Body of pancreas (tissue), 4 donors: ENCODE data around the gene ADIG. TPM values are rescaled to one million over a fixed set of nuclear protein-coding genes. Genes with fewer than 3 reads are reported as not detected.

ENCODE experiments used
- ATAC-seq: fragments of 150-250 bp; one replicate; pipeline ENCODE4 v1.9.1; 2016
- DNase-seq, 4 donors: peaks; one replicate each; pipeline ENCODE4 v3.0.0-alpha.2; 2019
- H3K27ac ChIP-seq, 4 donors: fragments of 200-600 bp; sonication (generic); 1 replicate in 3 of 4; 2 replicates in 1 of 4; pipeline versions ENCODE4 v1.5.1 to v1.6.1; 2016 to 2019; ENCODE audit warnings: mild to moderate bottlenecking in 1 of 4, mixed read lengths in 1 of 4, moderate library complexity in 1 of 4
- H3K27me3 ChIP-seq, 2 donors: fragments of 200-600 bp; sonication (generic); one replicate each; pipeline ENCODE4 v1.6.0; 2016; ENCODE audit warnings: mild to moderate bottlenecking in 1 of 2
- H3K36me3 ChIP-seq, 2 donors: fragments of 200-600 bp; sonication (generic); replicated peaks in 1 of 2; 2 replicates each; pipeline ENCODE4 v1.5.1; 2016; ENCODE audit warnings: low read depth in 2 of 2; ENCODE audit not compliant: insufficient read depth in 1 of 2
- H3K4me1 ChIP-seq: fragments of 200-600 bp; sonication (generic); one replicate; pipeline ENCODE4 v1.6.0; 2016
- H3K4me3 ChIP-seq, 2 donors: fragments of 200-600 bp; sonication (generic); 1 replicate in 1 of 2; 2 replicates in 1 of 2; pipeline ENCODE4 v1.5.1; 2016 to 2019
- H3K9me3 ChIP-seq, 3 donors: fragments of 200-600 bp; sonication (generic); 1 replicate in 2 of 3; 2 replicates in 1 of 3; pipeline ENCODE4 v1.5.1; 2016
- POLR2A ChIP-seq, 3 donors: fragments of 450-650 bp; IDR thresholded peaks; one replicate each; pipeline ENCODE4 v1.6.1; 2016; ENCODE audit warnings: antibody characterized with exemption in 3 of 3, mild to moderate bottlenecking in 2 of 3
- WGBS, 2 donors: methylation state at CpG; one replicate each; pipeline ENCODE4 v1.1.5; 2017; 5-methylcytosine and 5-hydroxymethylcytosine counted together
- intact Hi-C: fragments of 100-400 bp; cut with DNase I; formaldehyde crosslinking; loops from one replicate; pipeline ENCODE4 v1.15.1; 2023
- total RNA-seq, 2 donors: library from RNA; depleted of rRNA; stranded (reverse); fragments of >200 nt; gene quantifications; one replicate each; pipeline ENCODE4 v1.1.0, GENCODE V29; 2016
- TF ChIP-seq, protein P1 (sequence below), 7 experiments: fragments of 450-650 bp in 4 of 7; fragments of 200-600 bp in 3 of 7; sonication (generic) in 3 of 7; IDR thresholded peaks; one replicate each; pipeline ENCODE4 v1.5.1; 2016 to 2019; ENCODE audit warnings: antibody characterized with exemption in 7 of 7

ADIG gene
- total RNA-seq, 2 donors from 2014 or later, result not detected

DNA sequence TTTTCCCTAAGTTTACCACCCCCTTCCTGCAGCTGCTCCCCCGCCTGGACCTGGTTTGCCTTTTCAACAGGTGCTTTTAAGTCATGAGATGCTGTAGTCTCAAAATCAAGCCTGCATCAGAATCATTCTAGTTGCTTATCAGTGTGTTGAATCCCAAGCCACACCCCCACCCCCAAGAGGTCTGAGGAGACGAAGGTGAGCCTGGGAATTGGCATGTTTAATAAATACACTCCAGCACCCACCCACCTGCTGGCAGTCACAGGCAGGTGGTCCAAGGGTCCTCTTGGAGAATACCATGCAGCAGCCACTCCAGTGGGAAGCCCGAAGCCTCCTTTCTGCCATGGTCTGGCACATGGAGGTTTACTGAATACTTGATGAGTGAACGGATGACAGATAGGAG, 1.1 kb upstream of the ADIG start:
- H3K27ac ChIP-seq, result no peak overlapping the region
- no peaks in the 10 kb centered on the region for H3K27me3 ChIP-seq
- ATAC-seq (no peak), DNase-seq (no peak)
- no peaks in the 10 kb centered on the region for H3K9me3 ChIP-seq
- H3K4me1 ChIP-seq, result no peaks in the 10 kb centered on the region
- 64 to 73% methylated on average over 4 of the region's 4 CpGs for WGBS, 2 donors
- peaks cover 0 to under 1% of the 10 kb centered on the region in 2 donors for H3K36me3 ChIP-seq
- H3K4me3 ChIP-seq, result no peak overlapping the region
- intact Hi-C loops, result no loop called here
- TF ChIP-seq, protein P1, sequence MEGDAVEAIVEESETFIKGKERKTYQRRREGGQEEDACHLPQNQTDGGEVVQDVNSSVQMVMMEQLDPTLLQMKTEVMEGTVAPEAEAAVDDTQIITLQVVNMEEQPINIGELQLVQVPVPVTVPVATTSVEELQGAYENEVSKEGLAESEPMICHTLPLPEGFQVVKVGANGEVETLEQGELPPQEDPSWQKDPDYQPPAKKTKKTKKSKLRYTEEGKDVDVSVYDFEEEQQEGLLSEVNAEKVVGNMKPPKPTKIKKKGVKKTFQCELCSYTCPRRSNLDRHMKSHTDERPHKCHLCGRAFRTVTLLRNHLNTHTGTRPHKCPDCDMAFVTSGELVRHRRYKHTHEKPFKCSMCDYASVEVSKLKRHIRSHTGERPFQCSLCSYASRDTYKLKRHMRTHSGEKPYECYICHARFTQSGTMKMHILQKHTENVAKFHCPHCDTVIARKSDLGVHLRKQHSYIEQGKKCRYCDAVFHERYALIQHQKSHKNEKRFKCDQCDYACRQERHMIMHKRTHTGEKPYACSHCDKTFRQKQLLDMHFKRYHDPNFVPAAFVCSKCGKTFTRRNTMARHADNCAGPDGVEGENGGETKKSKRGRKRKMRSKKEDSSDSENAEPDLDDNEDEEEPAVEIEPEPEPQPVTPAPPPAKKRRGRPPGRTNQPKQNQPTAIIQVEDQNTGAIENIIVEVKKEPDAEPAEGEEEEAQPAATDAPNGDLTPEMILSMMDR (IDR thresholded peaks at IDR 0.05), result no peak
- no peak for TF ChIP-seq POLR2A (IDR thresholded peaks at IDR 0.05)

GRCh38 chr20:38581830-38582358, 897 bp downstream of the ADIG start:
- Histone ChIP-seq H3K4me1 (no peaks in the 10 kb centered on the region), H3K4me3 (no peak overlapping the region), H3K36me3 (no peaks in the 10 kb centered on the region), H3K27me3 (no peaks in the 10 kb centered on the region), H3K27ac (no peak overlapping the region), H3K9me3 (no peaks in the 10 kb centered on the region)
- intact Hi-C loops, result no loop called here
- DNase-seq, result no peak
- ATAC-seq, result no peak
- WGBS, 2 donors, result 49 to 60% methylated on average over 3 to 4 of the region's 4 CpGs
- no peak for TF ChIP-seq POLR2A (IDR thresholded peaks at IDR 0.05)
- TF ChIP-seq, protein P1 (IDR thresholded peaks at IDR 0.05), result no peak

DNA sequence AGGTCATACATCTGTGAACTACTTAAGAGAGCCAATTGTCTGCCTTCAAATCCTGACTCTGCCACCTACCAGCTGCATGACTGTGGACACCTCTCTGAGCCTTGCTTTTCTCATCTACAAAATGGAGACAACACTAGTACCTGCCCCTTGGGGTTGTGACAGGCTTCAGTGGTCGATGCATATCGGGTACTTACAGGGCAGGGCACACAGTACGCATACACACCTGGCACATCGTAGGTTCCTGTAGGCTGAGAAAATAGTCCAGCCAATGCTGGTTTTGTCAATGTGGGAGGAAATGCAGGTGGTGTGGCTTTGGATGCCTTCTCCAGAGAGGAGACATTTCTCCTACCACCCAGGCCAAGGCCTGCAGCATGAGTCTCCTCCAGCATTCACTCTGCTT, 2.3 kb downstream of the ADIG start:
- no peak overlapping the region for H3K27ac ChIP-seq
- no peaks in the 10 kb centered on the region for H3K27me3 ChIP-seq
- ATAC-seq (no peak), DNase-seq (no peak)
- H3K4me1 ChIP-seq, result no peaks in the 10 kb centered on the region
- no peaks in the 10 kb centered on the region for H3K9me3 ChIP-seq
- H3K4me3 ChIP-seq, result no peak overlapping the region
- no peak for TF ChIP-seq POLR2A (IDR thresholded peaks at IDR 0.05)
- TF ChIP-seq, protein P1 (IDR thresholded peaks at IDR 0.05), result no peak
- WGBS, 2 donors, result 48 to 65% methylated on average over 4 of the region's 4 CpGs
- intact Hi-C loops, result no loop called here
- H3K36me3 ChIP-seq, result no peaks in the 10 kb centered on the region

- H3K27ac ChIP-seq, result no peak overlapping the region
- no peaks in the 10 kb centered on the region for H3K4me1 ChIP-seq
- intact Hi-C loops, result no loop called here
- ATAC-seq (no peak), DNase-seq (no peak)
- whole genome bisulfite sequencing, 2 donors, result 51 to 52% methylated on average over 7 of the region's 7 CpGs
- no peak overlapping the region for H3K4me3 ChIP-seq
- H3K36me3 ChIP-seq, result no peaks in the 10 kb centered on the region
- no peaks in the 10 kb centered on the region for H3K27me3 ChIP-seq
- TF ChIP-seq, protein P1 (IDR thresholded peaks at IDR 0.05), result no peak
- no peak for TF ChIP-seq POLR2A (IDR thresholded peaks at IDR 0.05)
- no peaks in the 10 kb centered on the region for H3K9me3 ChIP-seq
These were observed 3.2 kb downstream of the ADIG start for GRCh38 chr20:38584099-38584763.
